HG02642 (cell line): ENCODE measurements around the gene SORCS3.

ENCODE experiments used
- ATAC-seq: cut with Tn5 transposase; IDR thresholded peaks from one replicate; pipeline ENCODE4 v1.9.1; 2021; ENCODE audit warnings: mild to moderate bottlenecking; ENCODE audit not compliant: unreplicated experiment, poor library complexity

The SORCS3 gene

DNA sequence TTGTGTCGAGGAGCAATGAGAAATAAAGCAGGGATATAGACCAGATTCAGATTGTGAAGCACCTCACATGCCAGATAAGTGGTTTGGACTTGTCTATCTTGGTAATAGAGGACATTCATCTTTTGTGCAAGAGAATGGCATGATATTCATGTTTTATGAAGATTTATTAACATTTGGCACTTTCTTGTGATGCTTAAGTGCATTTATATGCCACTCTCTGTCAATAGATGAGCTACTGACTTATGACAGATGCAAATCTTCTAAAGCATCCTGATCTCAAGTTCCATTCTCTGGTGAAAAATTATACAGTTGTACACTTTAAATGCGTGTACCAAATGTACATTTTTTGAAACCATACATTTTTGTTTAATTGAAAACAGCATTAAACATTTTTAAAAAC is 415.3 kb downstream of the SORCS3 start:
- ATAC-seq, result no peak

DNA sequence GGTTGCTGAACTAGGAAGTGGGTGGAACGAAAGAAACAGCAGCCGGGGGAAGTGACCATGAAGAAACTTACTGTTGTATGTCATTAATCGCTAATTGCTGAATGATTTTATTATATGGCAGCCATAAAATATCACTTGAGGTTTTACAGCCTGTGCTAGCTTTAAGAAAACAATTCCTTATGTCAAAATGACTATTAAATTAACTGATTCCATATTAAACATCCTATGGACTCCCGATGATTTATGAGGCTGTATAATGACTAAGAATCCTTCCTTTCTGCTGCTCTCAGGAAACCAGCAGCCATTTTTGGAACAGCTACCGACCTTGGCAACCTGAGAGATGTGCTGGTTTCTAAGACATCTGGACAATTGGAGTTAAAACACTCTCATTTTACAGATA is 421.9 kb downstream of the SORCS3 start:
- ATAC-seq, result no peak

DNA sequence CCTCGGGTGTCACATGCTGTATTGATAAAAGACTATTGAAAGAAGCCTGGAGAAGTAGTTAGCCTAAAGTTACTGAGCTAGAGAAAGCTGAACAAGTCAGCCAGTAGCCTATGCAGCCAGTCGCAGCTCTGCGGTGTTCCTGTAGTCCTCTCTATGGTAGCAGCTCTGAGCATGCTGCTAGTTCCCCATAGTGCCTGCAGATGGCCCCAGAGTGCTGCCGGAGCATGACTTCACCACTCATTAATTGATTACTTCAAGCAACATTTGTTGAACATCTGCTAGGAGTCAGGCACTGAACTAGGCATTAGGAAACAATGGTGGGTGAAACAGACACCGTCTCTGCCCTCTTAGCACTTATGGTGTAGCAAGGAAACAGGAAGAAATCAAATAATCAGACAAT is 422.7 kb downstream of the SORCS3 start:
- peak; percentile 58 for ATAC-seq

DNA sequence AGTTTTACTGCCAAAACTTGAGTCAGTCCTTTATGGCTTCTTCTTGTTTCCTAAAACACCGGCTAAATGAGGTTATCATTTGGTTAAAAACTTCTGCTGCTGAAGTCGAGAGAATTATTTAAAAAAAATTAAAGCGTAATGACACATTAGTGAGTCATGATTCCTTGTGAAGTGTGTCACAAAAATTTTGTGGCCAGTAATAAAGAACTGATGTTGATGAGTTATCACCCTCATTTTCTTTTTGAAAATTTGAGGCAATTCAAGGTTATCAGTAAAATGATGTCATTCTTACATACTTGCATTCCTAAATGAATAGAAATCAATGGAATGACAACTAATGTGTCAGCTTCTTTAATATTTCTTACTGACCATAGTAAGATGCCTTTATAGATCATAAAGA is 427.4 kb downstream of the SORCS3 start:
- ATAC-seq, result no peak

- ATAC-seq, result no peak
These were observed 429.2 kb downstream of the SORCS3 start for GRCh38 chr10:105070249-105070648.

GRCh38 chr10:105070952-105071351 is 429.9 kb downstream of the SORCS3 start:
- ATAC-seq, result no peak

GRCh38 chr10:105071980-105072379 is 430.9 kb downstream of the SORCS3 start:
- no peak for ATAC-seq

- no peak for ATAC-seq
These were observed 432.9 kb downstream of the SORCS3 start for GRCh38 chr10:105073999-105074398.

DNA sequence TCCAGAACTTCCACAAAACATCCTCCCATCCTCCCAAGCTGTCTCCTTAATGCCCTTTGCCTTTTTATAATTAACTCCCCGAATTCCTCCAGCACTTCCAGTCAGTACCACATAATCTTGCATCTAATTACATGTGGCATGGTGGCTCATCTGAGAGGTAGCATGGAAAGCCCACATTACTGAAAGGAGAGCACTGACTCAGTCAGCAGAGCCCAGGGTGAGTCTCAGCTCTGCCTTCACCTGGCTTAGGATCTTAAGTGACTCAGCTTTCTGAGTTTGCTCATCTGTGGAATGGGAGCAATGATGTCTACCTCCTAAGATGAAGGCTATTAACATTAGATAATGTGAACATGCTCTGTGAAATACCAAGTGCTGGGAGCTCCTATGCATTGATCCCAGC is 433.9 kb downstream of the SORCS3 start:
- no peak for ATAC-seq

- ATAC-seq, result no peak
These were observed 444.9 kb downstream of the SORCS3 start for GRCh38 chr10:105085980-105086379.

DNA sequence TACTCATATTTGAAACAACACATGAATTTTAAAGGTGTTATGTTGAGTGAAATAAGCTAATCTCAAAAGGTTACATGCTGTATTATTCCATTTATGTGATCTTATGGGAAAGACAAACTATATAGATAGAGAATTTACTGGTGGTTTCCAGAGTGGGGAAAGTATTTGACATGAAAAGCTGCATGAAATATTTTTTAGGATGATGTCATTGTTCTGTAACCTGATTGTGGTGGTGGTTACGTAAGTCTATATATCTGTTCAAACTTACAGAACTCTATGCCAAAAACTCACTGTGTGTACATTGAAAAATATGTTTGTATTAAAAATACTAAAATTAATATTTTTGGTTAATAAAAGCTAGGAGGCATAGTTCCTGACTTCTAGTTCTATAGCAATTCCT is 453.0 kb downstream of the SORCS3 start:
- ATAC-seq, result no peak

DNA sequence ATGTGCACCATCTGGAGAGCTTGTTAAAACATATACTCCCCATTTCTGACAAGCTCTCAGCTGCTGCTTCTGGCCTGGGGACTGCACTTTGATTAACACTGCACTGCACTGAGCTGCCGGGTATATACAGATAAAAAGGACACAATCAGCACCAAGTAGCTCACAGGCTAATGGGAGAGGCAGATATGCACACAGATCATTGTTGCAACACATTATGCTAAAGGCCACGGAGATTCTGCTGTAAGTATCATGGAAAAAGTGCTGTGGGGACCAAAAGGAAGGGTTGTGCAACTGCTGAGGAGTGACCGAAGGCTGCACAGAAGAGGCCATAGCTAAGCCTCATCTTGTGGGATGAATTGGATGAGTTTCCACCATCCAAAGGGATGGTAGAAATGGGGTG is 455.2 kb downstream of the SORCS3 start:
- ATAC-seq, result no peak

DNA sequence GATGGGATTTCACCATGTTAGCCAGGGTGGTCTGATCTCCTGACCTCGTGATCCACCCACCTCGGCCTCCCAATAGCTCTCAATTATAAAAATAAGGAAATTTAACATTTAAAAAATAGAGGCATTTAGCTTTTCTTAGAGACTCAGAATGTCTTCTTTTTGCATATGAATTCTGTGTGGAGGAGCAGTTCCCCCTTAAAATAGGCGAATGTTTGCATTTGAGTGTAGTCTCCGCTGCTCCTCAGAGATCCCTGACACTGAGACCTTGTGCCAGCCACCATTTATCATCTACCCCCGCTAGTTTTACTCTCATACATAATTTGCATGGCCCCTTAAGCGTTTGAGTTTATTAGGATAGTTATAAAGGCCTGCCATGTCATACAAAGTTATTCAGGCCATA is 461.9 kb downstream of the SORCS3 start:
- ATAC-seq, result no peak

DNA sequence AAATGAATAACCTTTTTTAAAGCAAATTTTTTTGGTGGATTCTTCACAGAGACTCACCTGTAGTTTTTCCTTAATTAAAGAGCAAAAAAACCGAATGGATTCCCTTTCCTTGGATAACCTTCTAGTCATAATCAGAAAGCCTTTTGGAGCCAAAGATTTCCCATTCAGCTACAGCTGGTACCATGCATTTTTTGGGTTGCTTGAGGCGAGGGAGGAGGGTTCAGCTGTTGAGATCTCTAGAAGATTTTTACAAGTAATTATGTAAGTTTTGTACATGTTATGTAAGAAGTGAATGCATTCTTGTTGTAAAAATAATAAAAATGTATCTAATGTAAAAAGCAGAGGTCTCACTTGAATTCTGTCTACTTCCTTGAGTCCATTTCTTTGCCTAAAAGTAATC is 463.2 kb downstream of the SORCS3 start:
- ATAC-seq, result no peak

DNA sequence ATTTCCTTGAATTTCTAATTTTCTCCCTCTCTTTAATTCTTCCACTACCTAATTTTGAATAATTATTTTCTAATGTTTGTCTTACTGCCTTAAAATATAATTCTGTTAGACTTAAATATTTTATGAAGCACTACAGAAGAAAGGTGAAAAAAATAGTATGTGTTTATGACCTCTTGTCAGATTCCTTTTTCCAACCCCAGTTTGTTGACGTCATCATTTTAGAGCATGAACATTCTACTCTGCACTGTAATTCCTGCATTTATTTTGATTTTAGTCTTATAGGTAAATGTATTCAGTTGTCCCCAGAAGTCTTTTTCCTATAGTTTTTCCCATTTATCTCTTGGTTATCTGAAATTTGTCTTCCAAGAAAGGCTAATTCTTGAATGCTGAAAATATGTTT is 468.1 kb downstream of the SORCS3 start:
- no peak for ATAC-seq

DNA sequence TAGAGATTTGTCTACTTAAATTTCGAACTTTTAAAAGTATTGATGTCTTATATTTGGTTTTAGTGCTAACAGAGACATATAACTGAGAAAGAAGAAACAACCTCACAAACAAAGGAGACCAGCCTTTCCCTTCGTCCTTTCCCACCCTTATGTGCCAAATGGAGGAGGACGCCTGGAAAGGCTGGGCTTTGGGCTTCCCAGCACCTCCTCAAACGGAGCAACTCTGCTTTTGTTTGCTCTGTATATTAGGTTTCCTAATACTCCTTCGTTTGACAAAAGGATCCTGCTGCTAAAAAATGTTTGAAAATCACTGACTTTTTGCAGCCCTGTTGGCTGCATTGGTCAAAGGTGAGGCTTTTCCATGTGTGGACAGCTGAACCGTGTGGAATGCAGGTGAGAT is 471.8 kb downstream of the SORCS3 start:
- ATAC-seq, result no peak

DNA sequence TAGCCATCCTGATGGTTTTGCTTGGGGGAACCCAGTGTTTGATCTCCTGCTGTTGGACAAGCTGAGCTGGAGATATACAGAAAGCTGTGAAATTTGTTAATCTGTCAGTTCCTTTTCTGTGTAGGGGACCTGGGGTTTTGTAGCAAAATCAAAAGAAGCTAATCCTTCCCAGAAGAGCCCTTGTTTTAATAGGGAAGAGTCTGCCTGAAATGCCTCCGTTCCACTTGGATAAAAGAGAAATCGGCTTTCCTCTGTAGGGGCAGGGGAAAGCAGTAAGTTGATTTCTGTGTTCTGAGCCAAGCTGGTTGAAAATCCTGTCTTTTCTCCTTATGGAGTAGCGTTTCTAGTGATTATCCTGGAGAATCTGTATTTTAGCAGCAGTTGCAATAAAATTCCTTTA is 472.6 kb downstream of the SORCS3 start:
- ATAC-seq, result no peak

GRCh38 chr10:105121743-105122142 is 480.7 kb downstream of the SORCS3 start:
- no peak for ATAC-seq

DNA sequence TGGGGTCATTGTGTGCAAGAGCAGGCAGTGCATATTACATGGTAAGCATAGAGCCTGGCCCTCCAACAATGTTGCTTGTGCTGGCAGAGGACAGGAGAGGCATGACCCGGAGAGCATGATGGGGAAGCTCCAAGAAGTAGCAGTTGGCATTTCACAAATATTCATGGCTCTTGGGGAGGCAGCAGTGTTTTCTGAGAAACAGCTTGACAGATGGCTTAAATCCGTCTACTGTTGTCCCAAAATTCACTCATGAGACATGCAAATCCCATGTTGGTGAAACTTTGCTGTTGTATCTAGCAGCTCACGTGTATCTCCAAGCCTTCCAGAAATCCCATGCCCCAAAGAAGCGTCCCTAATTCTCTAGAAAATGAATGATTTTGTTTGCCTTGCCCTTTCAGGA is 487.0 kb downstream of the SORCS3 start:
- ATAC-seq, result no peak

DNA sequence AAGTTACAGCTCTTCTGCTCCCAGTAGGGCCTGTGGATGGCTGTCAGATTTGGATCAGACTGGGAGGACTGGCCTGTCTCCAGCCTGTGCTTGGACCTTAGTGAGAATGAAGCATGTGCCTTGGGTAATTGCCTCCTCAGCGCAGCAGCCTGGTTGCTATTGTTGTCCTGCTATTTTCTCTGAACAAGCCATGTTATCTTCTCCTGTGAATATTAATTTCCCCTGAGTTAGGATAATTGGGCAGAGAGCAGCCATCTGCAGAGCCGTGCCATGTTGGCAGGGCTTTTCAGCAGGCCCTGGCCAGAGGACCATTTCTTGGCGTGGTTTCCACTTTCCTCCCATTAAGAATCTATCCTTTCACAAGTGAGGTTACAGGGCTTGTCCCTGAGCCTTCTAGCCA is 497.3 kb downstream of the SORCS3 start:
- no peak for ATAC-seq

GRCh38 chr10:105139363-105139896 is 498.3 kb downstream of the SORCS3 start:
- no peak for ATAC-seq

DNA sequence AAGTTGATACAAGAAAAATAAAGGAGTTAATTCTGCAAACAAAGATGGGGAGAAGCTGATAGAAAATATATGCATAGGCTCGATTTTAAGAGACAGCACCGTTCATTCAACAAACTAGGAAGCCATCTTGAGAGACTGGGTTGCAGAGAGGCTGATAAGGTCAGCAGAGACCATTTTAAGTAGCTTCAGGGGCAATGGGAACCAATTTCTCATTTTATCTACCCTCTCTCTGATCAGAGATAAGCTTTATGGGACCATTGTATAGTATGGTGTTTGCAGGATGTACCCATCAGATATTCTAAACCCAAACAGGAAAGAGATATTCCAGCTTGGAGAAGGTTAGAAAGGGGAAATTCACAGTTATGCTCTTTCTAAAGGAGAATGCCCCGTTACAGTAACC is 499.5 kb downstream of the SORCS3 start:
- no peak for ATAC-seq

DNA sequence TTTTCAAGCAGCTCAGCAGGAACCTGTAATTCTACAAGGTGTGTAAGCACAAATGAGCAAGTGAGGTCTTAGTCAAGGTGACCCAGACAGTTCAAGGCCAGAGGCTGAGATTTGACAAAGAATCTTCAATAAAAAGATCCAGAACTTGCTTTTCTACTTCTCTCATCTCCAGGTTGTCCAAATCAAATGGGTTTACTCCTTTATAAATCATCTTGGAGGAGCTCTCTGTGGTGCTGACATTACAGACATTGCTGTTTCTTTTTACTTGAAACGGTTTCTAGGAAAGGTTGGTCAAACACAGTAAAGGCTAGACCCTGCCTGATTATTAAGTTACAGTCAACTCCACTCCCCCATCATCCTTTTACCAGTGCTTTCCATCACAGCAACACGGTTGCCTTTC is 504.6 kb downstream of the SORCS3 start:
- no peak for ATAC-seq
